ENCODE results near the gene TAS2R16.

TAS2R16 gene

GRCh38 chr7:122995600-122995999 lies at the start of gene TAS2R16:
Gene TAS2R16, minus strand, starts transcription at chr7:122995700. Its CDS starts 66 bp downstream, at chr7:122995634.
- DNase-seq (ENCODE audit: low spot score), result no peak

- DNase-seq (ENCODE audit: low spot score), result no peak
These were observed 48.1 kb upstream of the TAS2R16 start for GRCh38 chr7:123043642-123044041.

DNA sequence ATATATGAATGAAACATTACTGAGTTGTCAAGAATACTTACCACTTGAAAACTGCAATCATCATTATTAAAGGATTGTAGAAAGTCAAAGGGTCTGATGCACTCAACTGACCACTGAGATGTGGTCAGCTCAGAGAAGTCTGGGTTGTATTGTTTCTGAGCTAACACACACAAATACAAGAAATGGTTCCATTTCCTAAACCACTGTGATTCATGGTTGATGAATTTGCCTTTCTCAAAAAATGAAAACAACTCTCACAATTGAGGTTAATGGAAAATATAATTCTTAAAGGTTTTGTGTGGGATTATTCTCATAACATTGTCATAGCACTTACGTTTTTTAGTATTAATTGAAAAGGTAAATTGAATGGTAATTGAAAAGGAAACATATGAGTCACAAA lies 45.6 kb upstream of the TAS2R16 start:
- no peak for DNase-seq (ENCODE audit: low spot score)

GRCh38 chr7:123039269-123039668 lies 43.8 kb upstream of the TAS2R16 start:
- no peak for DNase-seq (ENCODE audit: low spot score)

DNA sequence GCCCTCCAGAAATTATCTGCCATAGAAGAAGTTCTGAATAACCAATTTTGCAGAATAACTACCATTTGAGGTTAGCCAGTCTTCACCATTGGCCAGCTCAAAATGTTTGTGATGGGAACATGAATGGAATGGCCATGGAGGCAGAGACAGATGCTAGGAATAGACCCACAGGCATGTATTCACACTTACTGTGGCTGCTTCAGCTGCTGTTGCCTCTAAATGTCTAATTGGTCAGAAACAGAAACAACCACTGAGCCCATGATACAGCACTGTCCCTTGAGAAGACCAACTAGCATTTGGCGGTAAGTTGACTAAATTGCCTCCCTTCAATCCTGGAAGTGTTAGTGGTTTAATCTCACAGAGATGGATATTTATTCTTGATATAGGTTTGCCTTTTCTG lies 38.6 kb upstream of the TAS2R16 start:
- DNase-seq (ENCODE audit: low spot score), result no peak

DNA sequence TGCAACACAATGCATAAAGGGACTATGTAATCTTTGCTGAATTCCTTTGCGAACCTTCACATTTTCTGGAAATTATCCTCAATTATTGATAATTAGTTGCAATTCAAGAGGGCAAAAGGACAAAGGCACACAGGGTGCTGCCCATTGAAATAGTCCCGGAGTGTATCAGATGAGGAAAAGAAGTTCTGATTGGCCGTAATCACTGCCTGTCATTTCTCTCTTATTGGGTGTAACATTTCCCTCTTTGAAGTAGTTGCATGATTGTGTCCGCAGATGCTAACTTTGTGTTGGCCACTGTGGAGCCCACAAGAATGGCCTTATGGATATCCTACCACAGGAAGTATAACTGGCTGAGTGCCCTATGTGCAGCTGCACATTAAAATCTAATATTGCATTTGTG lies 35.1 kb upstream of the TAS2R16 start:
- DNase-seq (ENCODE audit: low spot score), result no peak

DNA sequence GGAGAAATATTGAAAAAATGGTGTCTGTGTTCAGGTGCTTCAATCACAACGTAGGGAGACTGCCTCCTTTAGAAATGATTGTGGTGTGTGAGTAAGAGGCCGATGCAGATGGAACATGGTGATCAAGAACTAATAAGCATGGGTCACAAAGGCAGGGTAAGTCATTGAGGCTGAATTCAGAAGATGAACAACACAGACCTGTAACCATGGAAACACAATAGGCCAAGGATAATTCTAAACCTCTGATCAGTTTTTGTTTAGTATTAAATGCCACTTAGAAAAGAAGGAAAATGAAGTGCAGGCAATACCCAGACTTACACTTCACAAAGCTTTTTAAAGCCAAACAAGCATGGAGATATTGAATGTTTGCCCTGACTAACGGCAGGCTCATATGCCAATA lies 32.8 kb upstream of the TAS2R16 start:
- DNase-seq (ENCODE audit: low spot score), result no peak

- DNase-seq (ENCODE audit: low spot score), result no peak
These were observed 30.8 kb upstream of the TAS2R16 start for GRCh38 chr7:123026251-123026650.

DNA sequence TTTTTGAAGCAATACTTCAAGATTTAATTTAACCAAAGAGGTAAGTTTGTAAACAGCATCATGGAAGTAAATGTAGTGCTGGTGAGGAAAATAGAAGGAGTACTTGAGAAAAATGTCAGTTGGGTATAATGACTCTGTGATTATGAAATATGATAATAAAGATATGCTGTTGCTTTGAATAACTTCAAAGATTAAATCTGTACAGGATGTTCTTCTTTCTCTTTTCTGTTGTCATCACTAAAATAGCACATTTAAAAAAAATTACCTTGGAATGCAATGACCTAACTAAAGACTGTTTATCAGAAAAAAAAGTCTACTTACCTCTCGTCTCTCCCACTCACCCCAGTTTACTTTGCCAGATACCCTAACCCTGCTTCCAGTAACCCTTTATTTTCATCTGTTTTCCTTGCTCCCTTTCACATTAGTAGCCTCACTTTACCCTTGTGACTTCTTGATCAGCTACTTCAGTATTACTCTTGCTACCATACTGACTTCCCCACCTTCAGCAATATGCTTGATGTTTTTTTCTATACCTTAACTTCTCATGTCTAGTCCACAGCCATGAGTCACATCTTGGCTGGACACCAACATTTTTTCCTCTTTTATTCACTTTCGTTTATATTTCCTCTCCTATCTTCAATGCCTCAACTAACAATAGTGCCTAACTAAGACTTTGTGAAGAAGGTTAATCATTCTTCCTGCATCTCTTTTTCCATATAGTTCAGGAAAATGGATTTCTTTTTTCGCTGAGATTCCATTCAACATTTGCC lies 29.7 kb upstream of the TAS2R16 start:
- DNase-seq (ENCODE audit: low spot score), result no peak

- DNase-seq (ENCODE audit: low spot score), result no peak
These were observed 27.6 kb upstream of the TAS2R16 start for GRCh38 chr7:123023126-123023525.

DNA sequence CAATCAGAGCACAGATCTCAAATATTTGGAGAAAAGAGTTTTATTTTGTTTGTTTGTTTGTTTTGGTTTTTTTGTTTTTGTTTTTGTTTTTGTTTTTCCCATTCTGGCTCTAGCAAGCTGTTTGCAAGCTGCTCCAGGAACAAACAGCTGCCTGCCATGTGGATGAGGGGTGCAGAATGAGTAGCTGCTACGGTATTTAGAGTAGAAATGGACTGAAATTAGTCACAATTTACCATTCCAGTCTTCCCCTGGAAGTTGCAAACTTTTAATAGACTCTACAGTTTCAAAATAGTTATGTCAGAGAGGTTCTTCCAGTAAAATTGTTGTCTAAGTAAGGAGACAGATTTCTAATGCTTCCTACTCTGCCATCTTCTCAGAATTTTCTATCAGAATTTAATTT lies 27.1 kb upstream of the TAS2R16 start:
- DNase-seq (ENCODE audit: low spot score), result no peak

GRCh38 chr7:123012435-123012834 lies 16.9 kb upstream of the TAS2R16 start:
- no peak for DNase-seq (ENCODE audit: low spot score)

DNA sequence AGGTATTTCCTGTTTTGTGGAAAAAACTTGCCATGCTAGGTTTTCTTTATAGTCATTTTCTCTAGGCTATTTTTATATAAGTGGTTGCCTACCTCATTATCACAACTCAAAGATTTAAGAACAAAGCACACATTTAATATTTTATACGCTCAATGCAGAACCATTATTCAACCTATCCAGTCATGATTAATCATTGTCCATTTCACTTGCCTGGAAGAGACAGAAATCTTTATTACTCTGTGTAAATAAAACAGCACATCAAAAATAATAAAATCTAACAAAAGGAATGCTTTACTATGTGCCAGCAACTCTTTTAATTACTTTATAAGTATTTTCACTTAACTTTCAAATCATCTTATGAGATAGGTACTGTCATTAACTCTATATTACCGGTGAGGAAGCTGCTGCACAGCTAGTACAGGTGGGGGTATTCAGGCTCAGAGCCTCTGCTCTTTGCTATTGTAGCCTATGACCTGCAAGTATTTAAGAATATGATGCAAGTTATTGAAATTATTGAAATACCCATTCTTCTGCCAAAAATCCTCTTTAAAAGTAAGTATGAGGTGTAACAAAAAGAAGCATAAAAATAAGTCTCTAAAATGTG lies 16.4 kb upstream of the TAS2R16 start:
- no peak for DNase-seq (ENCODE audit: low spot score)

DNA sequence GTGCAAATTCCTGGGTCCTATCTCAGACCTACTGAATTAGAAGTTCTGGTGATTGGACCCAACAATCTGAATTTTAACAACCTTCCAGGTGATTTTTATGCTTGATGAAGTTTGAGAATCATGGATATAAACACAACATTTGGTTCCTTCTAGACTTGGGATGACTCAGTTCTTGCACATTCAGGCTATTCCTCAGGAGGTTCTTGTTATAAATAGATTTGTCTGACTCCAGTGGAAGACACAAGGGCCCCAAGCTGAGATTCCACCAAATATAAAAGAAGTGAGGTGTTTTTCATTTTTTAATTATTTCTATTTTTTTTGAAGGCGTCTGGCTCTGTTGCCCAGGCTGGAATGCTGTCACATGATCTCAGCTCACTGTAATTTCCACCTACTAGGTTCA lies 9.4 kb upstream of the TAS2R16 start:
- DNase-seq (ENCODE audit: low spot score), result no peak

DNA sequence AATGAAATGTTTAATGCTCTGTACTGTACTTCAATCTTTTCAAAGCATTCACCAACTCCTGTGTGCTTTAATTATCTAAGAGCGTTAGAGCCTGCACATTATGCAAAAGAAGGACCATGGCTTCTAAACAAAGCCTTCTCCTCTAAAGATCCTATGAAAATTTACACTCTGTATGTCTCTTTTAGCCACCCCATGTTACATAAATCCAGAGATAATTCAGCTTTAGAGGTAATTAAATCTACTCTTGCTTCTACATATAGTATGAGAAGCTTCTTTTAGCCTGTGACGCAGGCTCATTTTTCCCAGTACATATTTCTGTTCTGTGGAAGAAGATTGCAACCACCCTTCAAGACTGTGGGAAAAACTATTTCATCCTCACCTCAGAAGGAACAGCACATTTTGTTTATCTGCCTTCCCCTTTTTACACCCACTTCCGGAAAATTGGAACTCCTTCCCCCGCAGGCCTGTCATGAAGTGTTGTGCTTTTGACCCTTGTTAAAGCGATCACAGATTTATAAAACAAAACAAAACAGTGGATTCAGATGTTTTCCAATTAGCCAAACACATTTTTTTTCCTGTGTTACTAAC lies 8.1 kb upstream of the TAS2R16 start:
- no peak for DNase-seq (ENCODE audit: low spot score)

- DNase-seq (ENCODE audit: low spot score), result no peak
These were observed 5.9 kb downstream of the TAS2R16 start for GRCh38 chr7:122989577-122989976.

DNA sequence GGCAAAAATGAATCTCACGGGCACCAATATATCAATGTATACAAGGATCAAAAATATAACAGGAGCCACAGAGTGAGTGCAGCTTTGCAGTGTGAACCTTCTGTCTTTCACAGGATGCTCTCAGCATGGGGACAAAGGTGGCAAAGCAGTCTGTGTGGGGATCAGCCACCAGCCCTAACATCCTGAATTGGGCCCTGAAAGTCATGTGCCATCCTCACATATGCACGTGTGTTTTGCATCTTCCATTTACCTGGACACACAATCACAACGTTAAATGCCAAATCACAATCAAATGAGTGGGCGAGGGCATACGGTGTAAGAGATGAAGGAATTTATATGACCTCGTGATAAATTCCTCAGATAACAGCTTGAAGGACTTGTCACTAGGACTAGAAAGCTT lies 6.5 kb downstream of the TAS2R16 start:
- no peak for DNase-seq (ENCODE audit: low spot score)

- no peak for DNase-seq (ENCODE audit: low spot score)
These were observed 7.2 kb downstream of the TAS2R16 start for GRCh38 chr7:122988333-122988732.

DNA sequence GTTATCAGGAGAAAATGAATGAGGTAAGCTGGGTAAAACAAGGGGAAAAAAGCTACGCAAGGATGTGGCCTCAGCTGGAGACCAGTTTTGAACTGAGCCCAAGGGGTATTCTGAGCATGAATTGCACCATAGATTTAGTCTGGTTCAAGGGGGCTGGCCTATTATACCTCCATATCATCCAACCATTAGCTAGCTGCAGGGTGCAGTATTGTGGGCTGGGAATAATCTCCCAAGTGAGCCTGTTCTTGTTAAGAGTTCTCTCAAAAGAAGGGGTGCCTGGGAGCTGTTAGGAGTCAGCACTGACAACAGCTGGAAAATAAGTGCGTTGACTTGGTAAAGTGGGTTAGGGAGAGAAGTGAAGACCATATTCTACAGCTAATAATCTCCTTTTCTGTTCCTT lies 8.0 kb downstream of the TAS2R16 start:
- no peak for DNase-seq (ENCODE audit: low spot score)

GRCh38 chr7:122984021-122984420 lies 11.5 kb downstream of the TAS2R16 start:
- no peak for DNase-seq (ENCODE audit: low spot score)

GRCh38 chr7:122983261-122983660 lies 12.2 kb downstream of the TAS2R16 start:
- DNase-seq (ENCODE audit: low spot score), result no peak

DNA sequence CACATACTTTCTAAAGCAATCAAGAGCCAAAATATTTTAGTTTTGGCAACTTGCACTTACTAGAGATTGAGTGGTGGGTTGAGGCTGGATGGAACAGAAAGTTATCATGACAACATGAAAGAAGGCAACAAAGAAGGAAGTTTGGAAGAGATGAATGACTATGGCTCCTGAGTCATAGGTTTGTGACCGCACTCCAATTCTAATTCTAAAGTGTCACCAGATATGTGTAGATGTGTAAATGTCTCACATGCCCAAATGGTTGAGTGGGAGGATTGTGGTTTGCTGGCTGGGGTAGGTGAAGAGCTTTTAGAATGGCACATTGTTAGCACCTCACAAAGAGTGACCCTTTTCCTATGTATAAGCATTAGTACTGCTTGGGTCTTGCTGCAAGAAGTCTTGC lies 20.2 kb downstream of the TAS2R16 start:
- DNase-seq (ENCODE audit: low spot score), result no peak

- DNase-seq (ENCODE audit: low spot score), result no peak
These were observed 21.3 kb downstream of the TAS2R16 start for GRCh38 chr7:122974229-122974628.

DNA sequence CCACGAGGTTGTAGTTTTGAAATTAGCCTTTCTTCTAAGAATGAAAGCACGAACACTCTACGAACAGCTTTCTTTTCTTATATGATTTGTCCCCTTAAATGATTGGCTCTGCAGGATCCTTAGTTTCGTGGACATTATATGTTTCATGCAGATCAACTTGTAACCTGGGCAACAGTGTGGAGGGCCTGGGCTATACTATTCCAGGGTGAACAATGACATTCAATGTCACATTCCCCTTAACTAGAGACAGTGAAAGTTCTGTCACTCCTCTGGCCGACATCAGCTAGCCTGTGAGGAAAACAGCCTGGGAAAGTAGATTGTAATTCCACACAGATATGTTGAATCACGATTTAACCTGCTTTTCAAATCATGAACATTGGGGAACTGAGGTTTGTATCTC lies 23.4 kb downstream of the TAS2R16 start:
- no peak for DNase-seq (ENCODE audit: low spot score)

Measured in CD4-positive, alpha-beta T cell treated with Interleukin-2 at 100 ng/mL for 4 hours (primary cell).